ENCODE measurements around the gene SPEN.

GRCh38 chr1:15939181-15940109 is 91.9 kb downstream of the SPEN start:
- TF ChIP-seq CTCF (IDR thresholded peaks at IDR 0.05; ENCODE audit: low read depth, low read length, poor library complexity, severe bottlenecking) (no peak), EZH2phosphoT487 (IDR thresholded peaks at IDR 0.05; ENCODE audit: borderline replicate concordance, low read length) (no peak)

Data from DOHH2 (cell line).